Endothelial cell of umbilical vein (primary cell): ENCODE measurements around the gene PELI2. TPM values are rescaled to one million over a fixed set of nuclear protein-coding genes. Genes with fewer than 3 reads are reported as not detected.

ENCODE experiments used
- BruUV-seq: library from RNA; stranded (reverse); fragments of 400-500 nt; replicated peaks from 2 replicates; lab custom pipeline; 2021; lab: Mats Ljungman, UMichigan
- CTCF ChIA-PET: fragments of 300-600, 350-600 bp; sonication (Branson Sonifier 250); formaldehyde crosslinking; loops from one replicate; lab custom pipeline; 2021; ENCODE audit warnings: antibody characterized with exemption, inconsistent platforms; lab: Charles Lee
- POLR2A ChIA-PET: fragments of 300-600, 350-600 bp; sonication (Branson Sonifier 250); formaldehyde crosslinking; loops from one replicate; lab custom pipeline; 2021; ENCODE audit warnings: antibody characterized with exemption, inconsistent platforms; lab: Charles Lee
- DNase-seq: peaks from one replicate; pipeline ENCODE4 v3.0.0-alpha.2; 2011; ENCODE audit warnings: low read depth, low spot score
- FAIRE-seq: peaks from 2 replicates; lab custom pipeline; 2011; peaks lifted over from hg19 to GRCh38; lab: Jason Lieb, UNC
- H2AFZ ChIP-seq: 2 replicates; pipeline ENCODE4 v1.6.0; 2012; ENCODE audit warnings: low read depth, low read length, control low read depth, inconsistent platforms
- H3K27ac ChIP-seq: 2 replicates; pipeline ENCODE4 v1.5.1; 2011; ENCODE audit warnings: low read depth, mild to moderate bottlenecking, control low read depth, low read length, moderate library complexity; ENCODE audit not compliant: insufficient read depth
- H3K27me3 ChIP-seq, 2 experiments: 2 replicates each; pipeline versions ENCODE4 v1.6.0 to v1.6.1; 2011; ENCODE audit warnings: low read length in 2 of 2, mixed read lengths in 1 of 2; ENCODE audit not compliant: control insufficient read depth in 2 of 2, insufficient read depth in 2 of 2
- H3K36me3 ChIP-seq, 2 experiments: 2 replicates in 1 of 2; 3 replicates in 1 of 2; pipeline ENCODE4 v1.5.1; 2011; ENCODE audit warnings: low read length in 2 of 2, mild to moderate bottlenecking in 1 of 2, moderate library complexity in 1 of 2; ENCODE audit not compliant: control insufficient read depth in 2 of 2, insufficient read depth in 2 of 2; ENCODE audit errors: extremely low read depth in 1 of 2
- H3K4me1 ChIP-seq: 3 replicates; pipeline ENCODE4 v1.5.1; 2011; ENCODE audit warnings: mild to moderate bottlenecking, low read length; ENCODE audit not compliant: control insufficient read depth, insufficient read depth; ENCODE audit errors: extremely low read depth
- H3K4me2 ChIP-seq: 2 replicates; pipeline ENCODE4 v1.6.1; 2011; ENCODE audit warnings: low read length, control low read depth, mixed read lengths; ENCODE audit not compliant: insufficient read depth
- H3K4me3 ChIP-seq, 3 experiments: fragments of 200-600 bp in 1 of 3; sonication (generic), shearing (Covaris generic) in 1 of 3; replicated peaks in 1 of 3; 2 replicates each; pipeline ENCODE4 v1.5.1; 2011 to 2016; ENCODE audit warnings: control low read depth in 3 of 3, low read length in 3 of 3, mild to moderate bottlenecking in 2 of 3, inconsistent platforms in 1 of 3, low read depth in 1 of 3, moderate library complexity in 1 of 3; ENCODE audit not compliant: insufficient read depth in 1 of 3
- H3K79me2 ChIP-seq: 2 replicates; pipeline ENCODE4 v1.6.0; 2012; ENCODE audit warnings: low read length, inconsistent platforms; ENCODE audit not compliant: control insufficient read depth, insufficient read depth
- H3K9ac ChIP-seq: replicated peaks from 2 replicates; pipeline ENCODE3; 2011; ENCODE audit warnings: low read length, control low read depth; ENCODE audit not compliant: insufficient read depth; ENCODE audit errors: extremely low read depth
- H3K9me1 ChIP-seq: replicated peaks from 3 replicates; pipeline ENCODE4 v1.6.0; 2011; ENCODE audit warnings: mild to moderate bottlenecking, low read length; ENCODE audit not compliant: control insufficient read depth, insufficient read depth; ENCODE audit errors: extremely low read depth
- H3K9me3 ChIP-seq: replicated peaks from 2 replicates; pipeline ENCODE4 v1.5.1; 2012; ENCODE audit warnings: low read length, inconsistent platforms; ENCODE audit not compliant: control insufficient read depth, insufficient read depth
- H4K20me1 ChIP-seq: replicated peaks from 2 replicates; pipeline ENCODE3; 2011; ENCODE audit warnings: mild to moderate bottlenecking, low read length; ENCODE audit not compliant: control insufficient read depth, insufficient read depth; ENCODE audit errors: extremely low read depth
- CTCF ChIP-seq, 2 donors: IDR thresholded peaks; 1 replicate in 1 of 2; 2 replicates in 1 of 2; pipeline ENCODE4 v1.5.1; 2011; ENCODE audit warnings: low read length in 2 of 2, mild to moderate bottlenecking in 2 of 2, moderate library complexity in 2 of 2, control low read depth in 1 of 2, inconsistent platforms in 1 of 2, low read depth in 1 of 2; ENCODE audit not compliant: insufficient read depth in 1 of 2; ENCODE audit errors: extremely low read depth in 1 of 2
- EZH2 ChIP-seq: IDR thresholded peaks from 2 replicates; pipeline ENCODE4 v1.6.1; 2012; ENCODE audit warnings: borderline replicate concordance, low read depth, mild to moderate bottlenecking, moderate library complexity, low read length, inconsistent platforms; ENCODE audit not compliant: severe bottlenecking
- FOS ChIP-seq: IDR thresholded peaks from 2 replicates; pipeline ENCODE4 v1.6.1; 2011; ENCODE audit warnings: mild to moderate bottlenecking, low read length, moderate library complexity, borderline replicate concordance; ENCODE audit not compliant: insufficient read depth
- GATA2 ChIP-seq: IDR thresholded peaks from 2 replicates; pipeline ENCODE4 v1.7.0; 2011; ENCODE audit warnings: low read depth, mild to moderate bottlenecking, moderate library complexity, mixed read lengths, low read length; ENCODE audit not compliant: insufficient read length, insufficient read depth
- JUN ChIP-seq: IDR thresholded peaks from 2 replicates; pipeline ENCODE4 v1.6.1; 2011; ENCODE audit warnings: borderline replicate concordance, low read depth; ENCODE audit not compliant: insufficient read length, insufficient read depth
- MAX ChIP-seq: IDR thresholded peaks from 2 replicates; pipeline ENCODE4 v1.6.1; 2011; ENCODE audit not compliant: insufficient read depth, insufficient read length
- MYC ChIP-seq: IDR thresholded peaks from one replicate; pipeline ENCODE4 v1.6.1; 2011; ENCODE audit warnings: mild to moderate bottlenecking, low read depth, low read length
- POLR2A ChIP-seq: IDR thresholded peaks from 2 replicates; pipeline ENCODE4 v1.6.1; 2012; ENCODE audit warnings: low read depth, mild to moderate bottlenecking, control low read depth, low read length
- POLR2AphosphoS5 ChIP-seq: IDR thresholded peaks from 2 replicates; pipeline ENCODE4 v1.6.1; 2012; ENCODE audit warnings: low read depth, mild to moderate bottlenecking, control low read depth, low read length, moderate library complexity; ENCODE audit not compliant: insufficient read depth
- dilution Hi-C: fragments of 300-500 bp; cut with MboI; formaldehyde crosslinking; loops from one replicate; pipeline ENCODE4 v1.15.0; 2019; ENCODE audit warnings: low sequenced_read_pairs; ENCODE audit not compliant: extremely low pct_ligation_motif_present
- intact Hi-C: fragments of 100-400 bp; cut with micrococcal nuclease; formaldehyde crosslinking; loops from one replicate; pipeline ENCODE4 v1.10.0; 2022
- polyA plus RNA-seq, 4 experiments: library from polyadenylated mRNA; depleted of rRNA in 3 of 4; stranded (reverse) in 3 of 4; unstranded in 1 of 4; fragments of >200 nt; gene quantifications; 2 replicates each; pipeline versions ENCODE4 v1.2.1 to v1.2.3, GENCODE V29; 2011 to 2012; ENCODE audit warnings: missing spikeins in 1 of 4
- total RNA-seq: library from RNA; stranded (reverse); gene quantifications from 2 replicates; pipeline ENCODE4 v1.2.3, GENCODE V29; 2021

PELI2 gene
- total and polyA plus RNA-seq, 2 donors (not counting 3 experiments of a cell fraction or from before 2014, with no cell fraction given) = 11.5 to 13.0 TPM

GRCh38 chr14:56299306-56299984 is 181.2 kb downstream of the PELI2 start:
- H3K4me1 ChIP-seq = no peaks in the 10 kb centered on the region
- POLR2A ChIA-PET = no interaction called here

GRCh38 chr14:56300495-56300894 is 182.3 kb downstream of the PELI2 start:
- no peak overlapping the region for H2AFZ ChIP-seq
- H3K27me3 ChIP-seq = no peaks in the 10 kb centered on the region
- no peak overlapping the region for H3K4me2 ChIP-seq
- dilution Hi-C loops = no loop called here
- no peak overlapping the region for H3K4me3 ChIP-seq
- POLR2A ChIA-PET = no interaction called here
- H3K4me1 ChIP-seq = no peaks in the 10 kb centered on the region
- no peak for DNase-seq
- H3K9me1 ChIP-seq = no peaks in the 10 kb centered on the region
- no peak for FAIRE-seq
- CTCF ChIA-PET = interaction anchor here (1.2 to 1.4 kb wide), 2 partner anchors 19 to 569 kb away, joined by 3 to 5 read pairs; no protein-coding TSS in a partner anchor
- peaks cover 0 to 4% of the 10 kb centered on the region in 2 experiments for H3K36me3 ChIP-seq
- no peak overlapping the region for H3K9ac ChIP-seq
- H3K27ac ChIP-seq = no peak overlapping the region
- no peaks in the 10 kb centered on the region for H3K79me2 ChIP-seq
- no peaks in the 10 kb centered on the region for H4K20me1 ChIP-seq
- H3K9me3 ChIP-seq = no peaks in the 10 kb centered on the region
- intact Hi-C loops = no loop called here
- no TSS peak for BruUV-seq
- no peak for TF ChIP-seq POLR2AphosphoS5
- TF ChIP-seq MAX = no peak
- no peak for TF ChIP-seq POLR2A
- no peak for TF ChIP-seq EZH2
- TF ChIP-seq FOS = no peak
- no peak for TF ChIP-seq CTCF (IDR thresholded peaks at IDR 0.05; ENCODE audit: extremely low read depth in 1 of 2, insufficient read depth in 1 of 2, low read depth in 1 of 2, low read length in 2 of 2)
- TF ChIP-seq MYC = no peak
- TF ChIP-seq GATA2 = no peak
- no peak for TF ChIP-seq JUN

More at GRCh38 chr14:56299306-56299984, 181.2 kb downstream of the PELI2 start:
- Histone ChIP-seq H3K9ac (no peak overlapping the region), H3K9me3 (no peaks in the 10 kb centered on the region), H3K4me3 (no peak overlapping the region), H3K27ac (no peak overlapping the region), H3K27me3 (no peaks in the 10 kb centered on the region), H4K20me1 (no peaks in the 10 kb centered on the region), H3K4me2 (no peak overlapping the region), H3K79me2 (no peaks in the 10 kb centered on the region), H3K36me3 (peaks cover 0 to 4% of the 10 kb centered on the region in 2 experiments), H2AFZ (no peak overlapping the region), H3K9me1 (no peaks in the 10 kb centered on the region)
- CTCF ChIA-PET = interaction anchor here (1.1 to 1.5 kb wide), 5 partner anchors 18 to 568 kb away, joined by 3 to 5 read pairs (median 3); no protein-coding TSS in a partner anchor
- DNase-seq (no peak), FAIRE-seq (no peak)
- TF ChIP-seq MYC = no peak
- no peak for TF ChIP-seq MAX
- BruUV-seq = no TSS peak
- intact Hi-C loops = no loop called here
- dilution Hi-C loops = no loop called here
